HG03354 (cell line): ENCODE results near the gene ATF3.
A peak's percentile ranks its signal among the peaks of the same experiment; 100 is the strongest.

Experiments used
- ATAC-seq: cut with Tn5 transposase; IDR thresholded peaks from one replicate; pipeline ENCODE4 v1.9.1; 2021; ENCODE audit warnings: mild to moderate bottlenecking; ENCODE audit not compliant: unreplicated experiment, poor library complexity, severe bottlenecking

Gene ATF3

GRCh38 chr1:212607206-212607912 is 1.2 kb upstream of the ATF3 start:
- no peak for ATAC-seq

- peak; percentile 9 for ATAC-seq
These were observed 609 bp upstream of the ATF3 start for GRCh38 chr1:212607913-212608391.

GRCh38 chr1:212608959-212609700 is 569 bp downstream of the ATF3 start:
- ATAC-seq = peak; percentile 23

GRCh38 chr1:212609701-212610574 is 1.4 kb downstream of the ATF3 start:
- ATAC-seq = no peak

- no peak for ATAC-seq
These were observed 2.0 kb downstream of the ATF3 start for GRCh38 chr1:212610575-212610967.

DNA sequence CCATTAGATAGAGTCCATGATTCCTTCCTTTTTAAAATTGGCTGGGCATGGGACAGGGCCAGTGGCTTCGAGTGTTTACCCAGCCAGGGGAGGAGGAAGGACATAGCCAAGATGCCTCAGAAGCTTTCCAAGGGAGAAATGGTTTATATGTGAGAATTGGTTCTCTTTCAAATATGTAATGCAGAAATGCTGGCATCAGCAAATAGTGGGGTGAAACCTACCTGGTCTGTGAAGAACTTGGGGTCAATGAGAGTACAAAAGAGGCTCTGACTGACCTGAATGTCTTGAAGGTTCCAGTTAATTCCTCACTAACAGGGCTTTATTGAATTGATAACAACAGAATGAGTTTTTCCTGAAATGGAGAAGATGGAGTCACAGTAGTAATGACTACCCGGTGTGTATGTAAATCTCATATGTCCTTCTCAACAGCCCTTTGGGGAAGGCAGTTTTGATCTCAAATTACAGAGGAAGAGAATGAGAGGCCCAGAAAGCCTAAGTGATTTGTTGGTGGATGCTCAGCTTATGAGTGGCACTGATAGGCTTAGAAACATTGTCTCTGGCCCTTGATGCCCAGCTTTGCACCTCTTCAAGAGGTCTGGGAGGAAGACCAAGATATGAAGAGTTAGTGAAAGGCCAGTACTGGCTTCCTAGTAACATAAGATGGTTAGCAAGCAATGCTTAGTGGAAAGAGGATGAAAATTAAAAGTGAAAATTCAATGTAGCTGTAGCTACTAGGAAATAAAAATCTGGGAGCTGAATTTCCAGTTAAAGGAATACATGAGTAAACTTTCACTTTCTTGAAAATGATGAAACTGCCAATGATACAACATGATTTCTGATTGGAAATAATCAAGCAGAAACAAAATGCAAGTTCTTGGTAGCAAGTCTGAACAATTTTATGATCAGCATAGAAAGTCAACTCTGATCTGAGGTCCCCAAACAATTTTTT is 2.7 kb downstream of the ATF3 start:
- no peak for ATAC-seq

- no peak for ATAC-seq
These were observed 3.7 kb downstream of the ATF3 start for GRCh38 chr1:212612041-212612961.

DNA sequence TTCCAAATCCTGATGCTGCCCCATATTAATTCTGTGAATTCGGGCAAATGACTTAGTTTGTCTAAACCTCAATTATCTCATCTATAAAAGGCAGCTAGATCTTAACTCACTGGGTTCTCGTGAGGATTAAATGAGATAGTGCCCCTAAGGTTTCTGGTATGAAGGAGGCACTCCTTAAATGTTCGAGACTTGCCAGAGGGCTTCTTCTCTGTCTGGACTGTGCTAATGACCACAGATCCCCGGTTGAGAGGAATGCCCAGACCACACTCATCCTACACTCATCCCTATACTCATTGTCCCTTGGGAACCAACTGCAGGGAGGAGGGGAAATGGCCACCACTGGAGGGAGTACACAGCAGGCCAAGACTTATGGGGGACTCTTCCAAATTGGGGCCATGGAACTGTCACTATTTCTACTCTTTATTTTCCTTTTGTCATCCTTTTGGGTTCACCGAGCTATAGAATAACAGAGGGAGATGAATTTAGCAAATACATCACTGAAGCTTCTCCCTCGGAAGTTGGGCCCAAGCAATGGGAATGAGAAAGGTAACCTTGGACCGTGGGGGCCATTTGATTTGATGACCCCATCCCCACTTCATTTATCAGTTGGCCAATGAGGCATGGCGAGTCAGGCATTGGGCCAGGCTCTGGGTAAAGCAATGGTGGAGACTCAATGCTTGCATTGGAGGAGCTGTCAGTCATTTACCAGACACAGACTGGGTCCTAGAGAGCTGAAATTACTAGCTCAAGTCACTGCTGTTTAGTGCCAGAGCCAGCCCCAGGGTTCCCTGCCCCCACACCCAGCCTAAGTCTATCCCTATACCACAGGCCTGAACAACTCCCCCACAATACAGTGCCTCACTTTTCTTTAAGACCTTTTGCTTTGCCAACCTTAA is 5.1 kb downstream of the ATF3 start:
- no peak for ATAC-seq

GRCh38 chr1:212614453-212615200 is 6.1 kb downstream of the ATF3 start:
- no peak for ATAC-seq

- ATAC-seq = no peak
These were observed 6.6 kb downstream of the ATF3 start for GRCh38 chr1:212615201-212615470.

- no peak for ATAC-seq
These were observed 10.1 kb downstream of the ATF3 start for GRCh38 chr1:212618466-212619210.

- no peak for ATAC-seq
These were observed 11.7 kb downstream of the ATF3 start for GRCh38 chr1:212620293-212620692.

GRCh38 chr1:212621043-212621948 is 12.7 kb downstream of the ATF3 start:
- no peak for ATAC-seq

DNA sequence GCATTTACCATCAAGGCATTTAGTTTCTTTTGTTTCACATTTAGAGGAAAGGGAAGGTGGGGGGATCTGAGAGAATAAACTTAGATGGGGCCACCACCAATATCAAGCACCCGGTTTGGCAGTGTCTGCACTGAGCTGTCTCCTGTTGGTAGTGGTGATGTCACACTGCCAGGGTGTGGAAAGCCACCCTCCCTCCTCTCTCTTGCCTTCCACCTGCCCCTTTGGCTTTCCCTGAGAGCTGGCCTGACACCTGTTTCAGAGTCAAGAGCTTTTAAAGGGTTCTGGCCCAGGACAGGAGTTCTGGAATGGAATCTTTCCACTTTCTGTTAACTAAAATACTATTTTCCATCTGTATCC is 13.4 kb downstream of the ATF3 start:
- ATAC-seq = no peak

GRCh38 chr1:212622467-212622866 is 13.9 kb downstream of the ATF3 start:
- no peak for ATAC-seq
